Skin epidermis (tissue), 12 donors: ENCODE measurements around the gene USP48.
A peak's percentile ranks its signal among the peaks of the same experiment; 100 is the strongest.

Experiments used
- H3K27ac ChIP-seq, 21 experiments: fragments of 200-600 bp; sonication (generic) in 11 of 21; one replicate each; pipeline ENCODE4 v1.5.0; 2020; ENCODE audit warnings: mild to moderate bottlenecking in 3 of 21, inconsistent platforms in 2 of 21, moderate library complexity in 2 of 21
- H3K4me3 ChIP-seq, 7 experiments: fragments of 200-600 bp; sonication (generic) in 2 of 7; one replicate each; pipeline ENCODE4 v1.5.0; 2020; ENCODE audit warnings: inconsistent platforms in 2 of 7, mild to moderate bottlenecking in 2 of 7, moderate library complexity in 1 of 7

The USP48 gene

GRCh38 chr1:21663248-21663950 lies 119.5 kb downstream of the USP48 start:
- H3K4me3 ChIP-seq = no peak overlapping the region
- H3K27ac ChIP-seq = no peak overlapping the region

DNA sequence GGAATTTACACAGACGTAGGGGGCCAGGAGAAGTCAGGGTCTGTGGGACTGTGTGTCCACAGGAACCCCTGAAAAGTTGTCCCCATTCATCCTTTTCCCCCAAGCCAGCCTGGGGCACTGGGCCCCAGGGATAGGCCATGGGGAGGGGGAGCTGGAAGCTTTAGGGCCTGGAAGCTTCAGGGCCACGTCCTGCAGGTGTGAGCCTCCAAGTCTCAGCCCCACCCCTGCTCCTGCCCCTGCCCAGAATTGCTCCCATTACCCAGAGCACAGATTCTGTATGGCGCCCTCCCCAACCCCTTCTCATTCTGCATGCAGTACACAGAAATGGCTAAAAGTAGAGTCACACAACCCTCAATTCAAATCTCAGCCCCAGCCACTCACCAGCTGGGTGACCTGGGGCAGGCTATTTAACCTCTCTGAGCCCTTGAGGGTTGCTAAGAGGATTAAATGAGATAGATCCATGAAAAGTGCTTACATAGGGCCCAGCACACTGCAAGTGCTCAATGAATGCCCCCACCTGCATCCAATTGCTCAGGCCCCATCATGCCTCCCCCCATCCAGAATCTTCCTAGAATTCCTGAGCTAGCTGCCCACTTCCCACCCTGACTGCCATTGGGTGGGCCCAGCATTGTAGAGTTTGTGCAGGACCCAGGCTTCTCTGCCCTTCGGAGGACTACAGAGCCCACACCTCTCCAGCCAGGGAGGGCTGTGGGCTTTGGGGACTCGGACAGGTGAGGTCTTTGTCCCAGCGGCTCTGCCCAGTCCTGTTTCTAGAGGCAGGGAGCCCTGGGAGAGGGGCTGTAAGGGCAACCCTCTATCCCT lies 120.3 kb downstream of the USP48 start:
- Histone ChIP-seq H3K27ac (no peak overlapping the region), H3K4me3 (no peak overlapping the region)

DNA sequence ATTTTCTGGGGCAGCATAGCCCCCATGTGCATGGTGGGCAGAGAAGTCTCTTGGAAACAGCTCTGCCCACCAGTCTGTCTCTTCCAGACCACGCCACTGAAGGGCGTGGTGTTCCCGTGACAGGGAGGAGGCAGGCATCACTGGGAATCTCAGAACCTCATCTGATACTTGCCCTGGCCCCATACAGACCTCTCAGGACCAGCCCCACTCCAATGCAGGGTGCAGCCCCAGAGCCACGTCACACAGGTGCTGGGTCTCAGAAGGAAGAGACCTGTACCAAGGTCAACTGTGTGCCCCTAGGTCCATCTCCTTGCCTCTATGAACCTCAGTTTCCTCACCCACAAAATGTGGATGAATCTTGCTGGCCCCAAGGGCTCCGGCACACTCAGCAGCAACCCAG lies 121.1 kb downstream of the USP48 start:
- Histone ChIP-seq H3K4me3 (no peak overlapping the region), H3K27ac (no peak overlapping the region)

GRCh38 chr1:21659924-21660326 lies 123.0 kb downstream of the USP48 start:
- Histone ChIP-seq H3K27ac (no peak overlapping the region), H3K4me3 (no peak overlapping the region)

DNA sequence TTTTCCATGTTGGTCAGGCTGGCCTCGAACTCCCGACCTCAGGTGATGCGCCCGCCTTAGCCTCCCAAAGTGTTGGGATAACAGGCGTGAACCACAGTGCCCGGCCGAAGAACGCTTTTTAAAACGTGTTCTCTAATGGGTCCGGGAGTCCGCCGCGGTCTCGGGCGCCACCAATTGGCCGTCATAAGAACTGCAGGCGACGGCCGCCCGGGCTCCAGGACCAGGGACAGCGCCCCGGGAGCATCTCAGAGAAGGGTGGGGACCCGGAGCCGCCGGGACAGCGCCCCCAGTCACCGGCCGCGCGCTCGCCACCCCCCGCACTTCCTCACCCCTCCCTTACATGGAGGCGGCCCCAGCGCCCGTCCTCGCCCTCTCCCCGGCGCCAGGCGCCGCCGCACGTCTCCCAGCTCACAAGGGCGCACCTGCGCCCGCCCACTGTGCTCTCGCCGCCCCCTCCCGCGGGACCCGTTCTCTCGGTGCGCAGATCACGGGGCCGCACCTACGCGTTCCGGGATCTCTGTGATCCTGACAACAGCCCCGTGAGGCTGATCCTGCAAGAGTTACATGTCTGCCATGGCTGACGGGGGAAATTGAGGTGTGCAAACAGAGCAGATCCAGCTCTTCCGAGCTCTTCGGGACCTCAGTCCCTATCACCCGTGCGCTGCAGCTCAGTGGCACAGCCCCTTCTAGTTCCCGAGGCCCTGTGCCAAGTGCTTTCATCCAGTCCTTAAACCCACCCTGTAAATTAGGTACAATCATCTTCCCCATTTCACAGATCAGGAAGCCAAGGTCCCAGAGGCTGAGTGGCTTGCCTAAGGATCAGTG lies 123.6 kb downstream of the USP48 start:
- H3K4me3 ChIP-seq = peak overlapping the region in 2 of 7 experiments; percentile 13
- H3K27ac ChIP-seq = no peak overlapping the region

DNA sequence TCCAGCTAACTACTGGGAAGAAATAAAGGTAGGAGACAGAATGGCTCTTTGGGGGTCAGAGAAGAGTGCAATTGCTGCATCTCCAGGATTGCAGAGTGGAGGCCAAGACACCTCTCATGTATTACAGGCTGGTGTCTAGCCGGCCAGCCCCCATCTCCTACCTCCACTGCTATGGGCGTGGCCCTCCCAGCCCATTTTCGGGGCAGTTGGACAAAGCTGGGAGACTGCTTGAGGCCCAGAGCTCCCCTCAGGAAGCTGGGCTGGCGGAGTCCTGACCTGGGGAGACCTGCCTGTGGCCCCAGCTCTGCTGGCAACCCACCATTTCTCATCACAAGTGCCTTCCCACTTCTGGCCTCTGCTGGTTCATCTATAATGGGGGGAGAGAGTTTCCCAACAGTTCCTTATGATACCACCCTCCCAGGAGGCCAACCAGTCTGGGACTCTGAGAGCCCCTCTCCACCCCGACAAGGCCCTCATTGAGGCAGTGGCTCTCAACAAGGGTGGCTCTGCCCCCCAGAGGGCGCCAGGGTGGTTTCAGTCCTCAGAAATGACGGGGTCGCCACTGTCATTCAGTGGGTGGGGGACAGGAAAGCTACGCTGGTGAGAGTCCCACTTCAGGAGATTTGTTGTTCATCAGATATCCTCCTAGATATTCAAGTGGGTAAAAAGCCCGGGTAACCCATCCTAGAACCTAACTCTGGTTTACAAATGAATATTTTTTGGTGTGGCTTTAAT lies 125.3 kb downstream of the USP48 start:
- H3K4me3 ChIP-seq = no peak overlapping the region

GRCh38 chr1:21655748-21656147 lies 127.2 kb downstream of the USP48 start:
- H3K4me3 ChIP-seq = no peak overlapping the region
- no peak overlapping the region for H3K27ac ChIP-seq

More for the DNA sequence above, 125.3 kb downstream of the USP48 start:
- H3K27ac ChIP-seq = no peak overlapping the region

- Histone ChIP-seq H3K27ac (no peak overlapping the region), H3K4me3 (no peak overlapping the region)
Observed at GRCh38 chr1:21655259-21655658, 127.7 kb downstream of the USP48 start.

DNA sequence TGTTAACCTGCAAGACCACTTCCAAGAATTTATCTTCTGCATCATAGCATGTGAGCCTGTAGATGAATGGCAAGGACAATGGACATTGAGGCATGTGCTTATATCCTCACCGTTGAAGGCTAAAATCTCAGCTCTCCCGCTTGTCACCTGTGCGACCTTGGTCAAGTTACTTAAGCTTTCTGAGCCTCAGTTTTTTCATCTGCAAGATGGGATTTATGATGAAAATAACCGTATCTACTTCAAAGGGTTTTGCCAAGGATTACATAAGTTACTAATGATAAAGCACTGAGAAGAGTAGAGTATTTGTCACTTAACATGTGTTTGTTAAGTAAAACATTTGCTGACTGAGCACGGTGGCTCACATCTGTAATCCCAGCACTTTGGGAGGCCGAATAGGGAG lies 128.7 kb downstream of the USP48 start:
- Histone ChIP-seq H3K4me3 (no peak overlapping the region), H3K27ac (no peak overlapping the region)

DNA sequence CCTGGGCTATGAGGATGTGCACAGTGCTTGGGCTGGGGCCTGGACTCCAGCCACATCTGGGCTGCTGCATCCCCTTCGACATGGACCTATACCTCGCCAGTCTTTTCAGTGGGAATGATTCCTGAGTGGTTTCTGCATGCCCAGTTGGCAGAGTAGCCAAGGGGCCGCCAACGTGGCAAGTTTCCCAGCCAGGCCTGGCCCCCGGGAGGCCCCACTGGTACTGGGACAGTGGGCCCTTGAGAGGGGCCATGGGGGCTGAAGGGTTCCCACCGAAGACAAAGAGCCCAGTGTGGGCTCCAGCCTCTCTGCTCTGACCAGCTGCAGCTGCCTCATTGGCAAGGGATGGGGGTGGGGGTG lies 129.2 kb downstream of the USP48 start:
- H3K4me3 ChIP-seq = no peak overlapping the region
- H3K27ac ChIP-seq = no peak overlapping the region

DNA sequence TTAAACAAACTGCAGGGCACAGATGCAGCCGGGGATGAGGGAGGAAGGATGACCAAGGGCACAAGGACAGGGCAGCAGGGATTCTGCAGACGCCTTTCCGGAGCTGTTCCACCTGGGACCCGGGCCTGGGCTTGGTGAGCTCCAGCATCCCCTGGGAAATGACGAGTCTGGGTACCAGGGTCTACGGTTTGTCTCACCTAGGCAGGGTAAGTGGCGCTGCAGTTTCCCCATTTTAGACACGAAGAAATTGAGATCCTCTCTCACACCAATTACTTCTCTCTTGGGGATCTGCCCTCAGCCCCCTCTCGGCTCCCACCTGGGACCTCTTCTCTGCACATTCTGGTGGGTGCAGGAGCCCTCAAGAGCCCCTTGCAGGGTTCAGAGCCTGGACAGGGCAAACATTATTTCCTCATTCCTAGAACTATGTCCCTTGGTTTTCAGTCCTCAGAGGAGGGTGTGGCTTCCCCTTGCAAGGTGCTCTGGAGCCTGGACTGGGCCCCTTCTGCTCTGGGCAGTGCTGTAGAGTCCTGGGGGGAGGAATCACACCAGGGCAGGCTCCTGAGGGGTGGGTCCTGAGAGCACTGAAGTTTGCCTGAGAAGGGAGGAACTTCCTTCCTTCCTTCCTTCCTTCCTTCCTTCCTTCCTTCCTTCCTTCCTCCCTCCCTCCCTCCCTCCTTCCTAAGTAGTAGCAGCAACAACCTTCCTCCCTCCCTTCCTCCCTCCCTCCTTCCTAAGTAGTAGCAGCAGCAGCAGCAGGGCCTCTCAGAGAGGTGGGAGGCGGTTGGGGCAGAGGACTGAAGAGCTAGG lies 129.8 kb downstream of the USP48 start:
- H3K27ac ChIP-seq = no peak overlapping the region
- no peak overlapping the region for H3K4me3 ChIP-seq

DNA sequence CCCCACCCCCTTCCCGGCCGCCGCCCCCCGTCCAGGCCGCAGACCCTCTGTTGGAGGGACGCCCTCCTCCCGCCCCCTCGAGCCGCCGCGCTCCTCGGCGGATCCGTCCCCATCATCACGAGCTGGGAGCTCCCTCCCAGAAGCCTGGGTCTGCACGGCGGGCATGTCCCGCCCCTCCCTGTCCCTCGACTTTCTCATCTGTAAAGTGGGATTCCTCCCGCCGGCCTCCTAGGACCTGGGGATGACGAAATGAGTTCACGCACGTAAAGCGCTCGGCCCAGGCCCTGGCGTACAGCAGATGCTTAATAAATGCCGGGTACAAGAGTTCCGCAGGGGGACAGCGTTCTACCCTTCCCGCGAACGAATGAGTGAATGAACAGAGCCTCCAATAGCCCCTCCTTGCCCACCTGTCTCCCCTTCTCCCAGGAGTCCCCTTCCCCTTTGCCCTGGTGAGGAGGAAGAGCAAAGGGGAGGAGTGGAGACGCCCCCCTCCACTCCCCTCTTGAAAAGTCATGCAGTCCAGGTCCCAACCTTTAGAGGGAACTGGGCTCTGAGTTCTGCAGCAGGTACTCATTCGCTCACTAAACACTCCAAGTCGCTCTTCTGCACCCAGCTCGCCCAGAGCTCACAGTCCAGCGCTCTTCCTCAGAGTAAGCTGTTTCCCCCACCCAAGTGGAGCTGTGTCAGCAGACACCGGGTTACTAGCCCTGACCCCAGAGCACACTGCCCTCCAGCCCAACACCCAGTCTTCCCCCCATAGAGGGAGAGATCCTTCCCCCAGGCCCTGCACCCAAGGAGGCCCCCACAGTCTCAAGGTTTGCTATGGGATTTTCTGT lies 130.6 kb downstream of the USP48 start:
- no peak overlapping the region for H3K27ac ChIP-seq

DNA sequence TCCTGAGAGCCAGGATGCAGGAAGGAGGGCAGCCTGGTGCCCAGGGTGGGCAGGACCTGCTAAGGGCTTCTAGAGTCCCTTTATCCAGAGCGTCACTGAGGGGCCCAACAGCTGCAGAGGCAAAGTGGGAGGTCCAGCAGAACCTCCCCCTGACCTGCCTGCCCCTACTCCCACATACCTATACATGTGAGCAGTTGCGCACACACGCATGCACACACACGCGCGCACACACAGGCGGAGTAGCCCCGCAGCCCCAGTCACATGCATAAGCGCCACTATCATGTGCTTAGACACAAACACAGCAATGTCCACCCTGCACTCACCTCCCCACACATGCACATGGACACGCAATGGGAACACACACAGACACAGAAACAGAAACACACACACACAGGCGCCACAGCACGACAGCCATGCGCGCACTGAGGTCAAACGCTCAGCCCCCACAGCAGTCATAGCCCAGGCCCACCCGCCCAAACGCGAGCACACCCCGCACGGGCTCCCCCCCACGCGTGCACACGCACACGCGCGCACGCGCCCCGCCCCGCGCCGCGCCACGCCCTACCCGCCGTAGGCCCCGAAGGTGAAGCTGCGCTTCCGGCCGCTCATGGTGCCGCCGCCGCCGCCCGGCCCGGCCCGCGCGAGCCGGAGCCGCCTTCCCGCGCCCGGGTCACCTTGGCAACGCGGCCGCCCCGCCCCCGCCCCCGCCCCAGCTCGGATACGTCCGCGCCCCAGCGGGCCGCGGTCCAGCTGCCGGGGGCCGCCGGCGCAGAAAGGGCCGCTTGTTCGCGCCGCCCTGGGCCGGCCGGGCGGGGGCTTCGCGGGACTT lies 131.5 kb downstream of the USP48 start:
- H3K4me3 ChIP-seq = peak overlapping the region; percentile 19 to 48 (median 34)
- peak overlapping the region in 1 of 21 experiments; percentile 30 for H3K27ac ChIP-seq

More for the DNA sequence above, 130.6 kb downstream of the USP48 start:
- H3K4me3 ChIP-seq = peak overlapping the region in 4 of 7 experiments; percentile 34 to 48 (median 36)

DNA sequence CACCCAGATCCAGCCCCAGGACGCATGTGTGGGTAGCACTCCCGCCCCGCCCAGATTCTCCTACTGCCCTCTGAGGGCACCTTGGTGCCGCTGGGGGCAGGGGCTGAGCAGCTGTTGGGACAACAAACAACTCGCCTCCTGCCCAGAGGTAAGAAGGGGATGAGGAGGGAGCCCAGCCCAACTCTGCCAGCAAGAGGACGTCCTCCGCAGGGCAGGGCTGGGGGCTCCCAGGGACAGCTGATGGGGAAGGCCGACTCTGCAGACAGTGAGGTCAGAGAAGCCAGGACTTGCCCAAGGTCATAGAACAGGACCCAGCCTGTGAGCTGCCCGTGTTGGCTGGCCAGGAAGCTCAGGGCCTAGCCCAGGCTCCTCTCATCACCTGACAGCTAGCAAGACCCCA lies 132.5 kb downstream of the USP48 start:
- Histone ChIP-seq H3K4me3 (no peak overlapping the region), H3K27ac (no peak overlapping the region)

DNA sequence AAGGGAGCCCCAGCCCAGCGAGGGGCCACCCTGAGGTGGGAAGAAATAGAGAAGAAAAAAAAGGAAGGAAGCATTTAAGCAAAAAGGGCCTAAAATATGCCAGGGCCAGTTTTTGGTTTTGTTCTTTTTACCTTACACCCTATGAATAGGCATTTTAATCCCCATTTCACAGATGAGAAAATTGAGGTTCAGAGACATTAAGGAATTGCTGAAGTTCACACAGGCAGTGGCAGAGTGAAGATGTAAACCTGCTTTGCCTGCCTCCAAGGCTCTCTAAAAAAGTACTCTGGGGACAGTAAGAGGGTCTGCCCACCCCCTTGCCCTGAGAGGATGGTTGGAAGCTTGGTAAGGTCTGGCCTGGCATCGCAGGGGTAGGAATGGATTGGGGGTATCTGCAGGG lies 133.6 kb downstream of the USP48 start:
- Histone ChIP-seq H3K4me3 (no peak overlapping the region), H3K27ac (no peak overlapping the region)

DNA sequence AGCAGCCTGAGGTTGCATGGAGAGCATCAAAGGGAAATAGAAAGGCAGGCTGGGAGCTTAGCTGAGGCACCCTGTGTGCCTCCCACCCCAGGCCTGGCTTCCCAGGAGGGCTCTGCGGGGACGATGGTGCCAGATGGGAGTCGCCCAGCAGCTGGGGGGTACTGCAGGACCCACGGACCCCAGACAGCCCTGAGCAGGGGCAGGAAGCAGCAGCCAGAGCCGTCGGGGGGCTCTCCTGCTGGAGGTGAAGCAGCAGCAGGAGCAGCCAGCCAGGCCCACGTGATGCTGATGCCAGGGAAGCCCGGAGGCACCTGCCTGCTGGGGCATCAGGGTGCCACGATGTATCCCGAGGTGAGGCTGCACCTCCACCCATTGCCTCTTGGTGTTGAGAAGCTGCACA lies 134.2 kb downstream of the USP48 start:
- Histone ChIP-seq H3K4me3 (no peak overlapping the region), H3K27ac (no peak overlapping the region)

- Histone ChIP-seq H3K27ac (no peak overlapping the region), H3K4me3 (no peak overlapping the region)
Observed at GRCh38 chr1:21648352-21648730, 134.6 kb downstream of the USP48 start.
